Esophagus (tissue), 2 donors: ENCODE measurements around the gene SNAPC3. TPM values are rescaled to one million over a fixed set of nuclear protein-coding genes. Genes with fewer than 3 reads are reported as not detected.

Experiments
- H3K27ac ChIP-seq, 2 donors: one replicate each; pipeline ENCODE4 v1.5.1; 2013; ENCODE audit warnings: low read depth in 2 of 2, mild to moderate bottlenecking in 2 of 2, inconsistent platforms in 1 of 2, low read length in 1 of 2, moderate library complexity in 1 of 2
- H3K27me3 ChIP-seq, 2 donors: one replicate each; pipeline ENCODE4 v1.6.1; 2013; ENCODE audit warnings: low read length in 2 of 2, control low read depth in 1 of 2, mild to moderate bottlenecking in 1 of 2; ENCODE audit not compliant: insufficient read depth in 2 of 2, control insufficient read depth in 1 of 2
- H3K36me3 ChIP-seq, 2 donors: one replicate each; pipeline ENCODE4 v1.6.1; 2013; ENCODE audit warnings: low read length in 1 of 2; ENCODE audit not compliant: control insufficient read depth in 2 of 2, insufficient read depth in 2 of 2
- H3K4me1 ChIP-seq, 2 donors: one replicate each; pipeline ENCODE4 v1.6.1; 2013; ENCODE audit warnings: low read length in 1 of 2; ENCODE audit not compliant: control insufficient read depth in 2 of 2, insufficient read depth in 2 of 2
- H3K4me3 ChIP-seq, 2 donors: one replicate each; pipeline ENCODE4 v1.5.1; 2013; ENCODE audit warnings: low read length in 2 of 2, mild to moderate bottlenecking in 2 of 2, low read depth in 1 of 2, moderate library complexity in 1 of 2
- H3K9me3 ChIP-seq, 2 donors: one replicate each; pipeline ENCODE4 v1.6.1; 2013; ENCODE audit warnings: mild to moderate bottlenecking in 2 of 2, low read depth in 1 of 2, low read length in 1 of 2, moderate library complexity in 1 of 2; ENCODE audit not compliant: control insufficient read depth in 2 of 2, insufficient read depth in 1 of 2
- WGBS, 2 donors: extraction: QIAGEN DNeasy Blood & Tissue Kit; methylation state at CpG; one replicate each; pipeline ENCODE4 v1.1.7; 2013; 5-methylcytosine and 5-hydroxymethylcytosine counted together
- polyA plus RNA-seq, 2 donors: library from polyadenylated mRNA; stranded (reverse); fragments of 200-250 nt; gene quantifications; one replicate each; pipeline ENCODE4 v1.2.3, GENCODE V29; 2013
- donor health status: healthy with polysubstance abuse.
- donor health status: Bipolar disorder and iron deficiency.

SNAPC3 gene
- polyA plus RNA-seq, 2 donors: 10.8 to 12.9 TPM

DNA sequence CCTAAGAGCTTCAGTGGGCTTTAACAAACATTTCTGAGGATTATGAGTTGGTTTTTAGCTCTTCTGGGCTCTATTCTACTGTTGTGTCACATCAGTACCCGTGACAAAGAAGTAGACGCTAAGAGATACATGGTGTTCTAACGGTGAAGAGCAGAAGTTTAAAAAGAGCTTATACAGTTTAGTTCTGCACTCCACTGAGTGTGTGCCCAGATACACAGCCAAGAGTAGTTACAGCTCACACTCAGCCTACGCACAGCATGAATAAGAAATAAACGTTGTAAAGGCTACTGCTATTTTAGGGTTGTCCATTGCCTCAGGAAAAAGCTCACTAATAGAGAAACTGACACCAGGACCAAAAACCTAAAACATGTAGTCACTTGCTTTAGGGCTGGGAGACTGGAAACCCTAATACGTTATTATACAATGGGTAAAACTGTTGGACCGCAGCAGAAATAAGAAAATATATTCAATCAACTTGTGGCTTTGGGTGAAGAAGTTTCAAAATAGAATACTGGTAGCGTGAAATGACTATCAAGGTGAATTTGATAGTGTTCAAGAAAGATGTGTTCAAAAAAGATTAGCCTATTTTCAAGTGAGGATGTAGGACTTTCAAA lies 53.4 kb downstream of the SNAPC3 start:
- H3K27me3 ChIP-seq: no peaks in the 10 kb centered on the region
- WGBS, 2 donors: 79 to 84% methylated on average over 8 of the region's 8 CpGs
- no peaks in the 10 kb centered on the region for H3K9me3 ChIP-seq
- no peaks in the 10 kb centered on the region for H3K4me1 ChIP-seq
- no peak overlapping the region for H3K4me3 ChIP-seq
- no peaks in the 10 kb centered on the region for H3K36me3 ChIP-seq
- H3K27ac ChIP-seq: no peak overlapping the region

DNA sequence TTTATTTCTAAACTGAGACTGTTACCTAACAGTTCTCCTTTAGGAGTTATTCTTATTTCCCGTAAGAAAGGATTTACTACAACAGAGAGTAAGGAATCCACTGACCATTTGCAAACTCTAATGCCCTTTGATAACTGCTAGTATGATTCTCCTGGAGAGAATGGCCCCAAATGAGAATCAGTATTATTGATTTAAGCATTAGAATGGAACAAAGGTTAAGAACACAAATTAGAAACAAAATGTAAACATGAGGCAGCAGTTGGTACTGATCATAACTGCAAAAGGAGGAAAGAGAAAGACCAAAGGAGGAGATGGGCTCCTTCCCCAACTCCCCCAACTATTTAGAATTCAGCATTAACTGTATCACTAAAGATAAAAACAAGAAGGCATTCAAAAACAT lies 57.4 kb downstream of the SNAPC3 start:
- Histone ChIP-seq H3K4me3 (no peak overlapping the region), H3K27ac (no peak overlapping the region), H3K4me1 (no peaks in the 10 kb centered on the region), H3K27me3 (no peaks in the 10 kb centered on the region), H3K36me3 (no peaks in the 10 kb centered on the region), H3K9me3 (no peaks in the 10 kb centered on the region)
- 84 to 90% methylated on average over 1 of the region's 1 CpG for WGBS, 2 donors

DNA sequence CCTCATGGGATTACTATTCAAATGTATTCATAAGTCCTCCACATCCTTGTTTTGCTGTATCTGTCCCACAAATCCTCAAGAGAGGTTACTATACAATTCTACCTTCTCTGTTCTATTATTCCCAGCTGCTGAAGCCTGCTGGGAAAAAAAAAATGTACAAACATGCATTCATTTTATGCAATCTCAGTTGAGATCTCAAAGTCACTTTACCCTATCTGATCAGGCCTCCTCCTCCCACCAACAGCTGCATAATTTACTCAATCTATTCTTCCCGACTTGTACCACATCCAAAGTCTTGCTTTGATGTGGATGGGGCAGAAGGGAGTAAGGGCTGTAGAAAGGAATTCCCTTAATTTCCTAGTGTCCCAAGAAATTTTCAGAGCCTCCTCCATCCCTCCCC lies 59.5 kb downstream of the SNAPC3 start:
- Histone ChIP-seq H3K27ac (no peak overlapping the region), H3K4me1 (no peaks in the 10 kb centered on the region), H3K9me3 (no peaks in the 10 kb centered on the region), H3K36me3 (no peaks in the 10 kb centered on the region), H3K27me3 (no peaks in the 10 kb centered on the region), H3K4me3 (no peak overlapping the region)
- 67 to 76% methylated on average over 1 of the region's 1 CpG for WGBS, 2 donors

DNA sequence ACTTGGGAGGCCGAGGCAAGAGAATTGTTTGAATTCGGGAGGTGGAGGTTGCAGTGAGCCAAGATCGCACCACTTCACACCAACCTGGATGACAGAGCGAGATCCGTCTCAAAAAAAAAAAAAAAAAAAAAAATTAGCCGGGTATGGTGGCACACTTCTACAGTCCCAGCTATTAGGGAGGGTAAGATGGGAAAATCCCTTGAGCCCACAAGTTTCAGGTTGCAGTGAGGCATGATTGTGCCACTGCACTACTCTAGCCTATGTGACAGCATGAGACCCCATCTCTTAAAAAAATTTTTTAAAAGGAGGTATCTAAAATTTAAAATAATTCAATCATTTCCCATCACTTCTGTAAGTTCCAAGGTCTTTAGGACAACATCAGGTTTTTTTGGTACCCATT lies 62.1 kb downstream of the SNAPC3 start:
- Histone ChIP-seq H3K4me1 (no peaks in the 10 kb centered on the region), H3K27ac (no peak overlapping the region), H3K27me3 (no peaks in the 10 kb centered on the region), H3K36me3 (no peaks in the 10 kb centered on the region), H3K4me3 (no peak overlapping the region), H3K9me3 (no peaks in the 10 kb centered on the region)
- 90 to 94% methylated on average over 6 of the region's 6 CpGs for WGBS, 2 donors

GRCh38 chr9:15485836-15486666 lies 63.4 kb downstream of the SNAPC3 start:
- no peaks in the 10 kb centered on the region for H3K4me1 ChIP-seq
- H3K27me3 ChIP-seq: no peaks in the 10 kb centered on the region
- no peak overlapping the region for H3K27ac ChIP-seq
- H3K36me3 ChIP-seq: no peaks in the 10 kb centered on the region
- no peaks in the 10 kb centered on the region for H3K9me3 ChIP-seq
- no peak overlapping the region for H3K4me3 ChIP-seq
- 58 to 72% methylated on average over 2 of the region's 2 CpGs for WGBS, 2 donors

DNA sequence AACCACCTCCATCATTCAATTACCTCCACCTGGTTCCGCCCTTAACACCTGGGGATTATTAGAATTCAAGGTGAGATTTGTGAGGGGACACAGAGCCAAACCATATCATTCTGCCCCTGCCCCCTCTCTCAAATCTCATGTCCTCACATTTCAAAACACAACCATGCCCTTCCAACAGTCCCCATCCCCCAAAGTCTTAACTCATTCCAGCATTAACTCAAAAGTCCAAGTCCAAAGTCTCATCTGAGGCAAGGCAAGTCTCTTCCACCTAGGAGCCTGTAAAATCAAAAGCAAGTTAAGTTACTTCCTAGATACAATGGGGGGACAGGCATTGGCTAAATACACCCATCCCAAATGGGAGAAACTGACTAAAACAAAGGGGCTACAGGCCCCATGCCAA lies 69.3 kb downstream of the SNAPC3 start:
- H3K27ac ChIP-seq: no peak overlapping the region
- no peaks in the 10 kb centered on the region for H3K9me3 ChIP-seq

GRCh38 chr9:15492485-15493150 lies 69.9 kb downstream of the SNAPC3 start:
- H3K27me3 ChIP-seq: no peaks in the 10 kb centered on the region
- H3K4me3 ChIP-seq: no peak overlapping the region
- no peaks in the 10 kb centered on the region for H3K4me1 ChIP-seq
- no peak overlapping the region for H3K27ac ChIP-seq
- no peaks in the 10 kb centered on the region for H3K36me3 ChIP-seq
- 88 to 91% methylated on average over 13 of the region's 13 CpGs for WGBS, 2 donors
- H3K9me3 ChIP-seq: no peaks in the 10 kb centered on the region

More for the DNA sequence above, 69.3 kb downstream of the SNAPC3 start:
- 100% methylated on average over 1 of the region's 1 CpG for WGBS, 2 donors
- Histone ChIP-seq H3K4me3 (no peak overlapping the region), H3K36me3 (no peaks in the 10 kb centered on the region), H3K4me1 (no peaks in the 10 kb centered on the region), H3K27me3 (no peaks in the 10 kb centered on the region)

DNA sequence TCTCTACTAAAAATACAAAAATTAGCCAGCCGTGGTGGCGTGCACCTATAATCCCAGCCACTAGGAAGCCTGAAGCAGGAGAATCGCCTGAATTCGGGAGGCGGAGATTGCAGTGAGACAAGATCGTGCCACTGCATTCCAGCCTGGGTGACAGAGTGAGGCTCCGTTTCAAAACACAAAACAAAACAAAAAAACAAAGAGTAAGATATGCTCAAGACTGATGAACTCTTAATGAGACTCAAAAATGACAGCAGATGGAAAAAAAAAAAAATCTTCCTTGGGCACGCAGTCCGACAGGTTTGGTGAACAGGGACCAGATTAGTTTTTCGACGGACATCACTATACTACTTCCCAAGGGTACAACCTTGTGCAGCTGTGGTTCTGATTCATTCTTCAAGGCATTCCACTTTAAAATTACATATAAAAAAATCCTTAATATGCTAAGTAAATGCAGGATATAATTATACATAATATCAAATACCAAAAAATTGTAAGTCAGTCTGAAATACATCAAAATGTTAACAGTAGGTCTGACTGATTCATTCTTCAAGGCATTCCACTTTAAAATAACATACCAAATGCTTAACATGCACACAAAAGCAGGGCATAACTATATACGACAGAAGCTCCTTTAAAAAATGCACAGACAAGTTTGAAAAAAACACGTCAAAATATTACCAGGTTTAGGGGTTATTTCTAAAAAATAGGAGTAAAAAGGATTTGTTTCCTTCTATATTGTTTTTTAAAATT lies 75.7 kb downstream of the SNAPC3 start:
- H3K4me3 ChIP-seq: no peak overlapping the region
- H3K27ac ChIP-seq: no peak overlapping the region
- peaks cover 0 to 2% of the 10 kb centered on the region in 2 donors for H3K36me3 ChIP-seq
- no peaks in the 10 kb centered on the region for H3K9me3 ChIP-seq
- no peaks in the 10 kb centered on the region for H3K27me3 ChIP-seq
- no peaks in the 10 kb centered on the region for H3K4me1 ChIP-seq
- 96 to 97% methylated on average over 13 of the region's 13 CpGs for WGBS, 2 donors

- H3K4me1 ChIP-seq: no peaks in the 10 kb centered on the region
- H3K27me3 ChIP-seq: no peaks in the 10 kb centered on the region
- no peak overlapping the region for H3K4me3 ChIP-seq
- no peak overlapping the region for H3K27ac ChIP-seq
- H3K9me3 ChIP-seq: no peaks in the 10 kb centered on the region
- 64% methylated on average over 2 of the region's 2 CpGs for WGBS, 2 donors
- H3K36me3 ChIP-seq: peaks cover 0 to 2% of the 10 kb centered on the region in 2 donors
Measured at GRCh38 chr9:15499139-15499538, 76.5 kb downstream of the SNAPC3 start.
